ENCODE measurements around the gene XPNPEP1. TPM values are rescaled to one million over a fixed set of nuclear protein-coding genes. Genes with fewer than 3 reads are reported as not detected.

Gene XPNPEP1
- total and polyA plus RNA-seq, 12 donors, result 17.8 to 103 (median 58.4) TPM

GRCh38 chr10:109851616-109852474 is 71.5 kb downstream of the XPNPEP1 start:
- Histone ChIP-seq H3K9me3 (replicated peaks in 1 of 3) (no peaks in the 10 kb centered on the region), H3K27me3 (no peaks in the 10 kb centered on the region), H3K27ac (no peak overlapping the region), H3K4me1 (replicated peaks in 1 of 2) (peaks cover 0 to 4% of the 10 kb centered on the region in 2 donors), H3K36me3 (replicated peaks in 1 of 2) (no peaks in the 10 kb centered on the region), H3K4me3 (no peak overlapping the region)
- intact Hi-C loops (cut with DNase I), result no loop called here
- TF ChIP-seq CTCF (IDR thresholded peaks at IDR 0.05), result no peak
- TF ChIP-seq POLR2A (IDR thresholded peaks at IDR 0.05), result no peak
- 51 to 62% (median 58%) methylated on average over 10 of the region's 10 CpGs for WGBS, 4 donors
- DNase-seq, result no peak

GRCh38 chr10:109846832-109847231 is 76.5 kb downstream of the XPNPEP1 start:
- H3K4me3 ChIP-seq, result no peak overlapping the region
- peaks cover 4% of the 10 kb centered on the region for H3K27me3 ChIP-seq
- 24 to 64% (median 43%) methylated on average over 3 of the region's 3 CpGs for WGBS, 4 donors
- DNase-seq, result no peak
- TF ChIP-seq POLR2A (IDR thresholded peaks at IDR 0.05) (no peak), CTCF (IDR thresholded peaks at IDR 0.05) (no peak)
- H3K27ac ChIP-seq, result no peak overlapping the region
- no peaks in the 10 kb centered on the region for H3K9me3 ChIP-seq (replicated peaks in 1 of 3)
- intact Hi-C loops (cut with DNase I), result no loop called here
- no peaks in the 10 kb centered on the region for H3K4me1 ChIP-seq (replicated peaks in 1 of 2)
- H3K36me3 ChIP-seq (replicated peaks in 1 of 2), result no peaks in the 10 kb centered on the region

- peaks cover 4% of the 10 kb centered on the region for H3K27me3 ChIP-seq
- WGBS, 4 donors, result 77 to 84% (median 82%) methylated on average over 5 of the region's 5 CpGs
- intact Hi-C loops (cut with DNase I), result no loop called here
- no peaks in the 10 kb centered on the region for H3K4me1 ChIP-seq (replicated peaks in 1 of 2)
- no peak for TF ChIP-seq CTCF (IDR thresholded peaks at IDR 0.05)
- no peak for TF ChIP-seq POLR2A (IDR thresholded peaks at IDR 0.05)
- no peak overlapping the region for H3K27ac ChIP-seq
- DNase-seq, result no peak
- no peaks in the 10 kb centered on the region for H3K9me3 ChIP-seq (replicated peaks in 1 of 3)
- no peaks in the 10 kb centered on the region for H3K36me3 ChIP-seq (replicated peaks in 1 of 2)
- H3K4me3 ChIP-seq, result no peak overlapping the region
Measured at GRCh38 chr10:109845308-109845707, 78.0 kb downstream of the XPNPEP1 start.

- TF ChIP-seq POLR2A (IDR thresholded peaks at IDR 0.05) (no peak), CTCF (IDR thresholded peaks at IDR 0.05) (no peak)
- WGBS, 4 donors, result 82 to 95% (median 88%) methylated on average over 7 of the region's 7 CpGs
Measured at GRCh38 chr10:109838592-109839244, 84.6 kb downstream of the XPNPEP1 start.

More at GRCh38 chr10:109838592-109839244, 84.6 kb downstream of the XPNPEP1 start:
- Histone ChIP-seq H3K4me3 (no peak overlapping the region), H3K4me1 (replicated peaks in 1 of 2) (peaks cover 0 to 9% of the 10 kb centered on the region in 2 donors), H3K9me3 (replicated peaks in 1 of 3) (no peaks in the 10 kb centered on the region), H3K27me3 (no peaks in the 10 kb centered on the region), H3K27ac (no peak overlapping the region), H3K36me3 (replicated peaks in 1 of 2) (no peaks in the 10 kb centered on the region)
- intact Hi-C loops (cut with DNase I), result no loop called here
- DNase-seq, result no peak

Measured in adrenal gland (tissue), 12 donors.